Uterus (tissue), 2 donors: Measurements from ENCODE around the gene TSPAN9.

Experiments
- CTCF ChIP-seq, 4 experiments: fragments of 200-600 bp in 2 of 4; fragments of 450-650 bp in 2 of 4; sonication (generic) in 2 of 4; IDR thresholded peaks; one replicate each; pipeline ENCODE4 v1.5.1; 2016 to 2019; ENCODE audit warnings: antibody characterized with exemption in 4 of 4, mild to moderate bottlenecking in 2 of 4, moderate library complexity in 1 of 4
- POLR2A ChIP-seq, 2 donors: fragments of 450-650 bp; IDR thresholded peaks; one replicate each; pipeline ENCODE4 v1.6.1; 2016; ENCODE audit warnings: antibody characterized with exemption in 2 of 2, mild to moderate bottlenecking in 1 of 2, moderate library complexity in 1 of 2

GRCh38 chr12:3263282-3263681 lies 186.1 kb downstream of the TSPAN9 start:
- TF ChIP-seq CTCF (IDR thresholded peaks at IDR 0.05) (no peak), POLR2A (IDR thresholded peaks at IDR 0.05) (no peak)
